Right lobe of liver (tissue), 4 donors: ENCODE measurements around the gene INPP5D.

Experiments
- POLR2A ChIP-seq: fragments of 450-650 bp; IDR thresholded peaks from one replicate; pipeline ENCODE4 v1.6.1; 2017; ENCODE audit warnings: antibody characterized with exemption, mild to moderate bottlenecking
- TF ChIP-seq, protein P1 (sequence below), 4 donors: fragments of 200-600 bp in 3 of 4; fragments of 450-650 bp in 1 of 4; IDR thresholded peaks; one replicate each; pipeline versions ENCODE4 v1.5.1 to v1.8.0; 2016 to 2022; ENCODE audit warnings: antibody characterized with exemption in 4 of 4, mild to moderate bottlenecking in 2 of 4
- donor health status: DM: no; HTN: no; CAD: no.
- donor health status: DM: no; HTN: no; CAD: no.
- donor health status: DM: no; HTN: yes; CAD: no.

- TF ChIP-seq, protein P1, sequence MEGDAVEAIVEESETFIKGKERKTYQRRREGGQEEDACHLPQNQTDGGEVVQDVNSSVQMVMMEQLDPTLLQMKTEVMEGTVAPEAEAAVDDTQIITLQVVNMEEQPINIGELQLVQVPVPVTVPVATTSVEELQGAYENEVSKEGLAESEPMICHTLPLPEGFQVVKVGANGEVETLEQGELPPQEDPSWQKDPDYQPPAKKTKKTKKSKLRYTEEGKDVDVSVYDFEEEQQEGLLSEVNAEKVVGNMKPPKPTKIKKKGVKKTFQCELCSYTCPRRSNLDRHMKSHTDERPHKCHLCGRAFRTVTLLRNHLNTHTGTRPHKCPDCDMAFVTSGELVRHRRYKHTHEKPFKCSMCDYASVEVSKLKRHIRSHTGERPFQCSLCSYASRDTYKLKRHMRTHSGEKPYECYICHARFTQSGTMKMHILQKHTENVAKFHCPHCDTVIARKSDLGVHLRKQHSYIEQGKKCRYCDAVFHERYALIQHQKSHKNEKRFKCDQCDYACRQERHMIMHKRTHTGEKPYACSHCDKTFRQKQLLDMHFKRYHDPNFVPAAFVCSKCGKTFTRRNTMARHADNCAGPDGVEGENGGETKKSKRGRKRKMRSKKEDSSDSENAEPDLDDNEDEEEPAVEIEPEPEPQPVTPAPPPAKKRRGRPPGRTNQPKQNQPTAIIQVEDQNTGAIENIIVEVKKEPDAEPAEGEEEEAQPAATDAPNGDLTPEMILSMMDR (IDR thresholded peaks at IDR 0.05): no peak
- no peak for TF ChIP-seq POLR2A
Measured at GRCh38 chr2:233146194-233146593, 86.1 kb downstream of the INPP5D start.
